Prostate gland (tissue), 2 donors: ENCODE measurements around the gene KRT86. TPM values are rescaled to one million over a fixed set of nuclear protein-coding genes. Genes with fewer than 3 reads are reported as not detected.

Experiments
- DNase-seq: peaks from one replicate; pipeline ENCODE4 v3.0.0-alpha.2; 2019; ENCODE audit warnings: low spot score
- H3K27ac ChIP-seq, 2 donors: fragments of 200-600 bp; sonication (generic); 2 replicates each; pipeline ENCODE4 v1.5.1; 2017 to 2019
- H3K27me3 ChIP-seq: fragments of 200-600 bp; sonication (generic); replicated peaks from 2 replicates; pipeline ENCODE4 v1.5.1; 2019; ENCODE audit not compliant: insufficient read depth
- H3K36me3 ChIP-seq, 2 donors: fragments of 200-600 bp; sonication (generic); 1 replicate in 1 of 2; 2 replicates in 1 of 2; pipeline versions ENCODE4 v1.5.1 to v1.8.1; 2017 to 2019
- H3K4me1 ChIP-seq: fragments of 200-600 bp; sonication (generic); replicated peaks from 2 replicates; pipeline ENCODE4 v1.5.1; 2019
- H3K4me3 ChIP-seq, 2 donors: fragments of 200-600 bp; sonication (generic); 2 replicates each; pipeline ENCODE4 v1.5.1; 2017 to 2019
- H3K9me3 ChIP-seq: fragments of 200-600 bp; sonication (generic); 2 replicates; pipeline ENCODE4 v1.5.1; 2017
- POLR2A ChIP-seq: fragments of 450-650 bp; IDR thresholded peaks from one replicate; pipeline ENCODE4 v1.6.1; 2016; ENCODE audit warnings: antibody characterized with exemption, mild to moderate bottlenecking
- POLR2AphosphoS5 ChIP-seq: sonication (generic); formaldehyde crosslinking; IDR thresholded peaks from one replicate; pipeline ENCODE4 v1.6.1; 2017; ENCODE audit warnings: antibody characterized with exemption
- WGBS: methylation state at CpG from one replicate; pipeline ENCODE4 v1.1.5; 2018; 5-methylcytosine and 5-hydroxymethylcytosine counted together
- intact Hi-C: fragments of 100-400 bp; cut with DNase I; formaldehyde crosslinking; loops from one replicate; pipeline ENCODE4 v1.14.2; 2022
- total RNA-seq, 2 donors: library from RNA; depleted of rRNA; stranded (reverse); fragments of >200 nt; gene quantifications; one replicate each; pipeline ENCODE4 v1.1.0, GENCODE V29; 2016
- TF ChIP-seq, protein P1 (sequence below), 4 experiments: fragments of 200-600 bp in 2 of 4; fragments of 450-650 bp in 2 of 4; sonication (generic) in 2 of 4; IDR thresholded peaks; 1 replicate in 3 of 4; 2 replicates in 1 of 4; pipeline ENCODE4 v1.5.1; 2016 to 2019; ENCODE audit warnings: antibody characterized with exemption in 4 of 4, mild to moderate bottlenecking in 2 of 4, moderate library complexity in 2 of 4

Gene KRT86
- total RNA-seq, 2 donors from 2014 or later = 0.27 to 0.85 TPM

DNA sequence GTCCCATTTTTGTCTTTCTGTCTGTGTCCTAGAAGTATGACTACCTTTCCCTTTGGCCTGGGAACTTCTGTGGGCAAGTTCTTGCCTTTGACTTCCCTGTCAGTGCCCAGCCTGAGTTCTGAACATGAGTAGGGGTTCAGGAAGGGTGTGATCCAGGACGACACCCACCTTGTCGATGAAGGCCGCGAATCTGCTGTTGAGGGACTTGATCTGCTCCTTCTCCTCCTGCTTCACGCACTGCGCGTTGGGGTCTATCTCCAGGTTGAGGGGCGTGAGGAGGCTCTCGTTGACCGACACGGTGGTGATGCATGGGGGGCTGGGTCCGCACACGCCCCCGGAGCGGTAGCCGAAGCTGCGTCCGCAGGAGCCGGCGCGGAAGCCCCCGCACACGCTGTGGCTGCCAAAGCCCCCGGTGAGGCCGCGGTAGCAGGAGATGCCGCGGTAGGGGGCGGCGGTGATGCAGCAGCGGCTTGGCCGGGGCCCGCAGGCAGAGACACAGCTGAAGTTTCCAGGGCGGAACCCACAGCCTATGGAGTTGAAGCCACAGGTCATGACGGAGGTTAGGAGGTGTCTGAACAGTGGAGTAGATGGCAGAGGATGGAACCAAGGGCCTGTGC lies 46.4 kb downstream of the KRT86 start, which contains the start of gene KRT83:
Gene KRT83 (minus strand): TSS at position 615 of the 617 bp plus-strand sequence. CDS start 63 bp downstream, at position 552.
- DNase-seq = no peak
- H3K27ac ChIP-seq = no peak within 1 kb of the TSS
- TF ChIP-seq POLR2A (no peak), POLR2AphosphoS5 (no peak)
- TF ChIP-seq, protein P1, sequence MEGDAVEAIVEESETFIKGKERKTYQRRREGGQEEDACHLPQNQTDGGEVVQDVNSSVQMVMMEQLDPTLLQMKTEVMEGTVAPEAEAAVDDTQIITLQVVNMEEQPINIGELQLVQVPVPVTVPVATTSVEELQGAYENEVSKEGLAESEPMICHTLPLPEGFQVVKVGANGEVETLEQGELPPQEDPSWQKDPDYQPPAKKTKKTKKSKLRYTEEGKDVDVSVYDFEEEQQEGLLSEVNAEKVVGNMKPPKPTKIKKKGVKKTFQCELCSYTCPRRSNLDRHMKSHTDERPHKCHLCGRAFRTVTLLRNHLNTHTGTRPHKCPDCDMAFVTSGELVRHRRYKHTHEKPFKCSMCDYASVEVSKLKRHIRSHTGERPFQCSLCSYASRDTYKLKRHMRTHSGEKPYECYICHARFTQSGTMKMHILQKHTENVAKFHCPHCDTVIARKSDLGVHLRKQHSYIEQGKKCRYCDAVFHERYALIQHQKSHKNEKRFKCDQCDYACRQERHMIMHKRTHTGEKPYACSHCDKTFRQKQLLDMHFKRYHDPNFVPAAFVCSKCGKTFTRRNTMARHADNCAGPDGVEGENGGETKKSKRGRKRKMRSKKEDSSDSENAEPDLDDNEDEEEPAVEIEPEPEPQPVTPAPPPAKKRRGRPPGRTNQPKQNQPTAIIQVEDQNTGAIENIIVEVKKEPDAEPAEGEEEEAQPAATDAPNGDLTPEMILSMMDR (IDR thresholded peaks at IDR 0.05) = no peak
- 71% methylated on average over 35 of the region's 35 CpGs for WGBS
- no peaks in the 10 kb centered on the region for H3K9me3 ChIP-seq
- H3K36me3 ChIP-seq = no peaks in the 10 kb centered on the region
- H3K27me3 ChIP-seq = no peaks in the 10 kb centered on the region
- no peaks in the 10 kb centered on the region for H3K4me1 ChIP-seq
- no peak within 1 kb of the TSS for H3K4me3 ChIP-seq
- intact Hi-C loops = no loop called here

- DNase-seq = peak; percentile 54
- 30% methylated on average over 4 of the region's 4 CpGs for WGBS
- Histone ChIP-seq H3K27me3 (no peaks in the 10 kb centered on the region), H3K36me3 (no peaks in the 10 kb centered on the region), H3K9me3 (no peaks in the 10 kb centered on the region), H3K4me3 (no peak overlapping the region), H3K4me1 (no peaks in the 10 kb centered on the region), H3K27ac (no peak overlapping the region)
- peak; percentile 34 for TF ChIP-seq POLR2AphosphoS5
- TF ChIP-seq, protein P1 (IDR thresholded peaks at IDR 0.05) = no peak
- intact Hi-C loops = no loop called here
Measured at GRCh38 chr12:52321418-52321817, 47.0 kb downstream of the KRT86 start.

GRCh38 chr12:52322069-52322468 lies 47.6 kb downstream of the KRT86 start:
- no peaks in the 10 kb centered on the region for H3K36me3 ChIP-seq
- TF ChIP-seq POLR2A (no peak), POLR2AphosphoS5 (no peak)
- TF ChIP-seq, protein P1 (IDR thresholded peaks at IDR 0.05) = no peak
- 100% methylated on average over 1 of the region's 1 CpG for WGBS
- intact Hi-C loops = no loop called here
- no peak overlapping the region for H3K27ac ChIP-seq
- DNase-seq = no peak
- H3K9me3 ChIP-seq = no peaks in the 10 kb centered on the region
- H3K4me3 ChIP-seq = no peak overlapping the region
- no peaks in the 10 kb centered on the region for H3K27me3 ChIP-seq
- no peaks in the 10 kb centered on the region for H3K4me1 ChIP-seq

DNA sequence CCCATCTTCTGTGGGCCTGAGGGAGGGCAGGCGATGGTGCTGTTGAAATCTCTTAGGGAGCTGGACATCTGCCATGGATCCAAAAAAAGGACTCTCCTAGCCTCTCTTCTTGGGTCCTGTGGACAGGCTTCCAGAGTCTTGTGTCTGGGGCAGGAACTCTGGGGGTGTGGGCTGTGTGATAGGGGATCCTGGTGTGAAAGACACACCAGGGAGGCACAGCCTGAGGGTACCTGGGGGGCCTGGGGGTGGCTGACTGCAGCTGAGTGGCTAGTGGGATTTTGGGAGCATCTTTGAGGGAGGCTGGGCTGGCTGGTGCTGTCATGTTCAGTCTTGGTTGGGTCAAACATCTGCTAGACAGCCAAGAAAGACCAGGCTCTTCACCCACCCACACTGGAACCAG lies 48.6 kb downstream of the KRT86 start:
- Histone ChIP-seq H3K36me3 (no peaks in the 10 kb centered on the region), H3K4me3 (no peak overlapping the region), H3K4me1 (no peaks in the 10 kb centered on the region), H3K27ac (no peak overlapping the region), H3K27me3 (no peaks in the 10 kb centered on the region), H3K9me3 (no peaks in the 10 kb centered on the region)
- no peak for TF ChIP-seq POLR2A
- intact Hi-C loops = no loop called here
- 82% methylated on average over 1 of the region's 1 CpG for WGBS
- no peak for DNase-seq

DNA sequence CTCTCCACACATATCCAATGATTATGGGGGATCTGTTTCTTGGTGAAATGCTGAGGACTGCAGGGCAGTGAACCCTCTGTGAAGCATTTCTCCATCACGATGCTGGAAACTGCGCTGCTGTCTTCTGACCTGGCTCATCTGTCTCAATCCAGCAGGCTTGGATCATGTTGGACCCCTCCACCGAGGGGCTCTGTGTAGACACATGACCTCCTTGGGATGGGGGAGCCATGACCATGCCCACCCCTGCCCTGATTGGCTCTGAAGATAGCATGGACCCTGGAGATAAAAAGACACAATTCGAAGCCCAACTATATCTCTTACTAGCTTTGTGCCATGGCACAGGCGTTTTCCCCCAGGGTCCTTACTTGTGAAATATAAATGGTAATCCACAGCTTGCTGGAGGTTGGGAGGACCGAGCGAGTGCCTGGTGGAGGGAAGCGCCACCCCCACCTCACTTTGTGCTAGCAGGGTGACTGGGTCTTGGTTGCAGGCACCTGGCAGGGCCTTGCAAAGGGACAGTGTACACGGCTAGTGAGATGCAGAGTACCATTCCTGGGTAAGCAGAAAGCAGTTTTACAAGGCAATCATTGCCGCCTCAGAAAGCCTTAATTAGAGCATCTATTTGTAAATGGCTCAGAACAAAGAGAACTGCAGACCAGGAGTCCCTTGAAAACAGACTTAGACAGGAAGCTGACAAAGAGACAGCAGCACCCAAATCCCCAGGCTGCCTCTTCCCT lies 49.1 kb downstream of the KRT86 start:
- WGBS = 86% methylated on average over 10 of the region's 10 CpGs
- Histone ChIP-seq H3K27me3 (no peaks in the 10 kb centered on the region), H3K4me1 (no peaks in the 10 kb centered on the region), H3K36me3 (no peaks in the 10 kb centered on the region), H3K4me3 (no peak overlapping the region), H3K27ac (no peak overlapping the region), H3K9me3 (no peaks in the 10 kb centered on the region)
- TF ChIP-seq POLR2A (no peak), POLR2AphosphoS5 (no peak)
- TF ChIP-seq, protein P1 (IDR thresholded peaks at IDR 0.05) = no peak
- no peak for DNase-seq
- intact Hi-C loops = no loop called here
